HEK293 (cell line): ENCODE measurements around the gene SHANK2.

Experiments
- CTCF ChIP-seq: fragments of 450-650 bp; formaldehyde crosslinking; IDR thresholded peaks from 2 replicates; pipeline ENCODE4 v1.5.1; 2016; ENCODE audit warnings: missing biosample characterization, missing genetic modification characterization
- YY1 ChIP-seq: fragments of 450-650 bp; formaldehyde crosslinking; IDR thresholded peaks from 2 replicates; pipeline ENCODE4 v1.5.1; 2018; ENCODE audit warnings: missing biosample characterization, missing genetic modification characterization
- ZNF24 ChIP-seq: fragments of 450-650 bp; formaldehyde crosslinking; IDR thresholded peaks from 2 replicates; pipeline ENCODE4 v1.5.1; 2016; ENCODE audit warnings: missing biosample characterization, missing genetic modification characterization
- ZNF701 ChIP-seq: fragments of 450-650 bp; formaldehyde crosslinking; IDR thresholded peaks from 2 replicates; pipeline ENCODE4 v1.5.1; 2016; ENCODE audit warnings: missing biosample characterization, missing genetic modification characterization
- TF ChIP-seq, protein P1 (sequence below): fragments of 450-650 bp; formaldehyde crosslinking; IDR thresholded peaks from 2 replicates; pipeline ENCODE4 v1.5.1; 2017; ENCODE audit warnings: missing biosample characterization, missing genetic modification characterization
- TF ChIP-seq, protein P2 (sequence below): fragments of 450-650 bp; formaldehyde crosslinking; IDR thresholded peaks from 2 replicates; pipeline ENCODE4 v1.5.1; 2017; ENCODE audit warnings: missing biosample characterization, mild to moderate bottlenecking, missing genetic modification characterization, moderate library complexity

DNA sequence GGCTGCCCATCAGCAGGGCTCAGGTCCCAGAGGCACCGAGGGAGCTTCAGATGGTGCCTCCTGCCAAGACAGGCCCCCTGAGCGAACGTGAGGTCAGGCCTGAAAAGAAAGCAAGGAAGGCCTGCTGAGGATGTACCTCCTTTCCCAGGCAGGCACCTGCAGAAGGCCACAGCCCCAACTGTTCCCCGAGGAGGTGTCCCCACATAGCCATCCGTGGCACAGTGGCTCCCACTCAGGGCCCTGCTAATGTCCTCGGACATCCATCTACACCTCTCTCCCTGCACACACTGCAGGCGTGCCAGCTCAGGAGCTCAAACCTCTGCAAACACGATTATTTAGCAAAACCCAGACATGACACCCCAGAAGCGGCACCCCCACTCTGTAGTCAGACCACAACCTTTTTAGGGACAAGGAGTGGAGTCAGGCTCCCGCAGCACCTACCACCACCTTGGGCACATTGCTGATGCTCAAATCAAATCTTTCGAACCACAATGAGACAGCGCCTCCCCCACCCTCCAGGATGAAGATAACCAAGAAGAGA is 36.9 kb downstream of the SHANK2 start:
- TF ChIP-seq CTCF (no peak), YY1 (tag by site-specific recombination) (no peak), ZNF24 (no peak), ZNF701 (tag by site-specific recombination) (no peak)
- TF ChIP-seq, protein P1, sequence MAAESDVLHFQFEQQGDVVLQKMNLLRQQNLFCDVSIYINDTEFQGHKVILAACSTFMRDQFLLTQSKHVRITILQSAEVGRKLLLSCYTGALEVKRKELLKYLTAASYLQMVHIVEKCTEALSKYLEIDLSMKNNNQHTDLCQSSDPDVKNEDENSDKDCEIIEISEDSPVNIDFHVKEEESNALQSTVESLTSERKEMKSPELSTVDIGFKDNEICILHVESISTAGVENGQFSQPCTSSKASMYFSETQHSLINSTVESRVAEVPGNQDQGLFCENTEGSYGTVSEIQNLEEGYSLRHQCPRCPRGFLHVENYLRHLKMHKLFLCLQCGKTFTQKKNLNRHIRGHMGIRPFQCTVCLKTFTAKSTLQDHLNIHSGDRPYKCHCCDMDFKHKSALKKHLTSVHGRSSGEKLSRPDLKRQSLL (tag by site-specific recombination), result no peak
- TF ChIP-seq, protein P2, sequence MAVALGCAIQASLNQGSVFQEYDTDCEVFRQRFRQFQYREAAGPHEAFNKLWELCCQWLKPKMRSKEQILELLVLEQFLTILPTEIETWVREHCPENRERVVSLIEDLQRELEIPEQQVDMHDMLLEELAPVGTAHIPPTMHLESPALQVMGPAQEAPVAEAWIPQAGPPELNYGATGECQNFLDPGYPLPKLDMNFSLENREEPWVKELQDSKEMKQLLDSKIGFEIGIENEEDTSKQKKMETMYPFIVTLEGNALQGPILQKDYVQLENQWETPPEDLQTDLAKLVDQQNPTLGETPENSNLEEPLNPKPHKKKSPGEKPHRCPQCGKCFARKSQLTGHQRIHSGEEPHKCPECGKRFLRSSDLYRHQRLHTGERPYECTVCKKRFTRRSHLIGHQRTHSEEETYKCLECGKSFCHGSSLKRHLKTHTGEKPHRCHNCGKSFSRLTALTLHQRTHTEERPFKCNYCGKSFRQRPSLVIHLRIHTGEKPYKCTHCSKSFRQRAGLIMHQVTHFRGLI (tag by site-specific recombination), result no peak
